ENCODE data around the gene C1orf198. TPM values are rescaled to one million over a fixed set of nuclear protein-coding genes. Genes with fewer than 3 reads are reported as not detected.

C1orf198 gene
- total RNA-seq, 1 donor, result 352 TPM

DNA sequence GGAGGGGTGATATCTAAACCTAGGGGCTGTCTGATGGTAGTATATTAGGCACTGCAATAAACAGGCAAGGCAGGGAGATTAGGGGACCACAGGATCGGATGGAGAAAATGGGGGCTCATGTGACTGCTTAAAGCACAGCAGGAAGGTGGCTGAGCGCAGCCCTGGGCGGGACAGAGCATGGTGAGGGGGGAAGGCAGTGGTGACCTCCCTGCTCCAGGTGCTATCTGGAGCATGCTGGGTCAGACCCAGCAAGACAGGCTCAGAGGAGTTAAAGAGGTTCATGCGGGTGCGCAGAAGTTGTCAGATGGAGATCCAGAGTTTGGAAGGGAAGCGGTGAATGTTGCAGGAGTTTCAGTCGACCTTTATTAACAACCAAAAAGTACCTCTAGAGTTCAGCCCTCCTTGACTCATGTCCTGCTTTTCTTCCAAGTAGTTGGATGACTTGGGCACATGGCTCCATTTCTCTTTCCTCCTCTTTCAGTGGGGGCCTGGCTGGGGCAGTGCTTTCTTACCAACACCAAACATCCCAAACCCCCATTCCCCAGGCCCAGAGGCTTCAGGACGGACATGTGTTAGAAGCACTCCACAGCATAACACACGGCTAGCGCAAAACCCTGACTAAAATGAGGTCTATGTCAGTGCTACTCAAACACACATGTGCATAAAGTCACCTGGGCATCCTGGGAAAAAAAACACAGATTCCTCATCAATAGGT lies 79.6 kb downstream of the C1orf198 start:
- Histone ChIP-seq H3K4me1 (ENCODE audit: insufficient read depth, low read length) (no peaks in the 10 kb centered on the region), H2AFZ (ENCODE audit: low read length) (no peak overlapping the region), H3K79me2 (ENCODE audit: insufficient read depth, low read length) (no peaks in the 10 kb centered on the region), H3K4me2 (ENCODE audit: insufficient read depth, low read length) (no peak overlapping the region), H3K27me3 (ENCODE audit: insufficient read depth, low read length) (no peaks in the 10 kb centered on the region), H3K27ac (ENCODE audit: low read depth, low read length) (no peak overlapping the region), H3K4me3 (ENCODE audit: insufficient read depth, low read length) (no peak overlapping the region), H4K20me1 (ENCODE audit: insufficient read depth, low read length) (no peaks in the 10 kb centered on the region), H3K9me3 (ENCODE audit: low read depth, low read length) (no peaks in the 10 kb centered on the region), H3K36me3 (ENCODE audit: insufficient read depth, low read length) (no peaks in the 10 kb centered on the region)
- no peak for TF ChIP-seq CTCF (IDR thresholded peaks at IDR 0.05; ENCODE audit: extremely low read depth, low read depth, low read length)
- DNase-seq (ENCODE audit: insufficient read length, low spot score, missing footprints), result no peak

GRCh38 chr1:230787471-230787870 lies 80.8 kb downstream of the C1orf198 start:
- Histone ChIP-seq H2AFZ (ENCODE audit: low read length) (no peak overlapping the region), H3K36me3 (ENCODE audit: insufficient read depth, low read length) (no peaks in the 10 kb centered on the region), H3K79me2 (ENCODE audit: insufficient read depth, low read length) (no peaks in the 10 kb centered on the region), H3K27ac (ENCODE audit: low read depth, low read length) (no peak overlapping the region), H3K9me3 (ENCODE audit: low read depth, low read length) (no peaks in the 10 kb centered on the region), H4K20me1 (ENCODE audit: insufficient read depth, low read length) (no peaks in the 10 kb centered on the region), H3K4me2 (ENCODE audit: insufficient read depth, low read length) (no peak overlapping the region), H3K4me1 (ENCODE audit: insufficient read depth, low read length) (no peaks in the 10 kb centered on the region), H3K27me3 (ENCODE audit: insufficient read depth, low read length) (no peaks in the 10 kb centered on the region), H3K4me3 (ENCODE audit: insufficient read depth, low read length) (no peak overlapping the region)
- no peak for DNase-seq (ENCODE audit: insufficient read length, low spot score, missing footprints)
- TF ChIP-seq CTCF (IDR thresholded peaks at IDR 0.05; ENCODE audit: extremely low read depth, low read depth, low read length), result no peak

Small RNAs within 50 kb of the gene (small RNA-seq; reads per million reads assigned to genes)
- gene RN7SL837P, result not detected
- 0.45 reads per million for gene RNA5SP79

Other genes starting within 250 kb of the C1orf198 start
- gene COG2, start 226.0 kb downstream of the C1orf198 start, total RNA-seq, result 23.9 and 25.3 TPM in 2 replicates
- gene AGT, start 154.4 kb downstream of the C1orf198 start, total RNA-seq, result 1.5 and 6.2 TPM in 2 replicates
- gene CAPN9, start 121.1 kb downstream of the C1orf198 start, total RNA-seq, result under 0.01 TPM in 1 of 2 replicates, not detected in the other
- gene TTC13, start 110.3 kb upstream of the C1orf198 start, total RNA-seq, result 15.9 and 23.3 TPM in 2 replicates
- gene ARV1, start 110.6 kb upstream of the C1orf198 start, total RNA-seq, result 19.4 and 20.3 TPM in 2 replicates
- 10.9 and 15.3 TPM in 2 replicates for gene FAM89A, start 171.7 kb upstream of the C1orf198 start, total RNA-seq

Data from osteoblast (primary cell).